Ovary (tissue), 9 donors: ENCODE measurements around the gene EVL. TPM values are rescaled to one million over a fixed set of nuclear protein-coding genes. Genes with fewer than 3 reads are reported as not detected.

Experiments
- DNase-seq, 5 donors: peaks; one replicate each; pipeline ENCODE4 v3.0.0-alpha.2; 2019 to 2020
- H3K27ac ChIP-seq, 2 donors: fragments of 200-600 bp; one replicate each; pipeline versions ENCODE4 v1.5.1 to v1.8.0; 2019 to 2022
- H3K27me3 ChIP-seq: fragments of 200-600 bp; one replicate; pipeline ENCODE4 v1.8.0; 2022
- H3K36me3 ChIP-seq: fragments of 200-600 bp; sonication (generic); one replicate; pipeline ENCODE4 v1.5.1; 2019
- H3K4me1 ChIP-seq: one replicate; pipeline ENCODE4 v1.8.1; 2013; ENCODE audit warnings: mild to moderate bottlenecking, moderate library complexity; ENCODE audit not compliant: insufficient read depth
- H3K4me3 ChIP-seq: fragments of 200-600 bp; sonication (generic); one replicate; pipeline ENCODE4 v1.5.1; 2017
- H3K9me3 ChIP-seq, 2 donors: fragments of 200-600 bp in 1 of 2; sonication (generic) in 1 of 2; one replicate each; pipeline versions ENCODE4 v1.5.1 to v1.8.1; 2013 to 2019; ENCODE audit warnings: mild to moderate bottlenecking in 1 of 2, moderate library complexity in 1 of 2
- CTCF ChIP-seq, 3 donors: fragments of 450-650 bp in 2 of 3; fragments of 200-600 bp in 1 of 3; IDR thresholded peaks; one replicate each; pipeline versions ENCODE4 v1.5.1 to v1.8.0; 2016 to 2022; ENCODE audit warnings: antibody characterized with exemption in 3 of 3, mild to moderate bottlenecking in 1 of 3
- EP300 ChIP-seq: sonication (generic); formaldehyde crosslinking; IDR thresholded peaks from one replicate; pipeline ENCODE4 v1.6.1; 2017; ENCODE audit warnings: antibody characterized with exemption
- POLR2A ChIP-seq: fragments of 450-650 bp; IDR thresholded peaks from one replicate; pipeline ENCODE4 v1.6.1; 2017; ENCODE audit warnings: antibody characterized with exemption, mild to moderate bottlenecking, moderate library complexity
- WGBS, 3 donors: extraction: QIAGEN DNeasy Blood & Tissue Kit in 1 of 3; methylation state at CpG; one replicate each; pipeline versions ENCODE4 v1.1.5 to v1.1.7; 2013 to 2017; 5-methylcytosine and 5-hydroxymethylcytosine counted together
- intact Hi-C, 4 donors: fragments of 100-400 bp; cut with DNase I; formaldehyde crosslinking; loops; one replicate each; pipeline versions ENCODE4 v1.11.0 to v1.15.1; 2022 to 2023
- polyA plus RNA-seq, 2 donors: library from polyadenylated mRNA; stranded (reverse); fragments of 200-250 nt in 1 of 2; fragments of 350-450 nt in 1 of 2; fragmentation: Illumina TruSeq in 1 of 2; extraction: RNeasy Lipid Tissue Mini Kit (QIAGEN cat#74804) in 1 of 2; gene quantifications; one replicate each; pipeline ENCODE4 v1.2.3, GENCODE V29; 2013 to 2014
- total RNA-seq, 7 donors: library from RNA; depleted of rRNA in 2 of 7; stranded (reverse); fragments of >200 nt in 2 of 7; fragmentation: NEBNext Ultra II Directional in 3 of 7; extraction: Animal tissue kit (Norgen Biotek cat#: 25700) in 3 of 7; gene quantifications; one replicate each; pipeline versions ENCODE4 v1.1.0 to v1.2.4, GENCODE V29; 2016 to 2023
- donor health status: DM: no; HTN: no; CAD: no; lungs with moderate emphysema.
- donor health status: DM: no; HTN: no; CAD: no.
- donor health status: Bipolar disorder and iron deficiency.
- donor health status: DM: yes; HTN: yes; CAD: no.
- donor health status: DM: no; HTN: no; CAD: no.
- donor health status: DM: yes; HTN: yes; CAD: no.

EVL gene
- total and polyA plus RNA-seq, 9 donors: 41.0 to 105 (median 66.1) TPM

GRCh38 chr14:100019156-100019744, 46.0 kb upstream of the EVL start:
- Histone ChIP-seq H3K27ac (peak overlapping the region; percentile 14 to 31), H3K4me3 (no peak overlapping the region)

GRCh38 chr14:100020629-100021028, 44.6 kb upstream of the EVL start:
- Histone ChIP-seq H3K4me3 (no peak overlapping the region), H3K9me3 (no peaks in the 10 kb centered on the region), H3K4me1 (peaks cover 28% of the 10 kb centered on the region), H3K36me3 (no peaks in the 10 kb centered on the region), H3K27ac (no peak overlapping the region), H3K27me3 (no peaks in the 10 kb centered on the region)
- no peak for DNase-seq
- intact Hi-C loops: no loop called here
- TF ChIP-seq EP300 (no peak), POLR2A (no peak), CTCF (IDR thresholded peaks at IDR 0.05) (no peak)
- 53 to 69% (median 63%) methylated on average over 7 of the region's 7 CpGs for WGBS, 3 donors

More at GRCh38 chr14:100019156-100019744, 46.0 kb upstream of the EVL start:
- Histone ChIP-seq H3K36me3 (no peaks in the 10 kb centered on the region), H3K9me3 (no peaks in the 10 kb centered on the region), H3K4me1 (peaks cover 18% of the 10 kb centered on the region), H3K27me3 (no peaks in the 10 kb centered on the region)
- WGBS, 3 donors: 26 to 39% (median 31%) methylated on average over 8 of the region's 8 CpGs
- intact Hi-C loops: no loop called here
- TF ChIP-seq EP300 (no peak), CTCF (IDR thresholded peaks at IDR 0.05) (no peak), POLR2A (no peak)
- peak in 1 of 5 donors; percentile 33 for DNase-seq

GRCh38 chr14:100022772-100023451, 42.3 kb upstream of the EVL start:
- H3K9me3 ChIP-seq: no peaks in the 10 kb centered on the region
- intact Hi-C loops: no loop called here
- H3K27me3 ChIP-seq: no peaks in the 10 kb centered on the region
- no peak for DNase-seq
- 72 to 80% (median 80%) methylated on average over 12 of the region's 12 CpGs for WGBS, 3 donors
- H3K4me3 ChIP-seq: no peak overlapping the region
- no peaks in the 10 kb centered on the region for H3K36me3 ChIP-seq
- no peak overlapping the region for H3K27ac ChIP-seq
- peaks cover 28% of the 10 kb centered on the region for H3K4me1 ChIP-seq
- TF ChIP-seq CTCF (IDR thresholded peaks at IDR 0.05) (no peak), POLR2A (no peak), EP300 (no peak)

GRCh38 chr14:100025111-100025510, 40.1 kb upstream of the EVL start:
- TF ChIP-seq CTCF (IDR thresholded peaks at IDR 0.05) (no peak), EP300 (no peak), POLR2A (no peak)
- Histone ChIP-seq H3K4me3 (no peak overlapping the region), H3K27me3 (no peaks in the 10 kb centered on the region), H3K9me3 (no peaks in the 10 kb centered on the region), H3K27ac (no peak overlapping the region), H3K36me3 (no peaks in the 10 kb centered on the region), H3K4me1 (peaks cover 26% of the 10 kb centered on the region)
- no peak for DNase-seq
- intact Hi-C loops: no loop called here
- 57 to 71% (median 68%) methylated on average over 1 of the region's 1 CpG for WGBS, 3 donors
